Measurements from ENCODE around the gene IL23A. TPM values are rescaled to one million over a fixed set of nuclear protein-coding genes. Genes with fewer than 3 reads are reported as not detected.

Gene IL23A, protein sequence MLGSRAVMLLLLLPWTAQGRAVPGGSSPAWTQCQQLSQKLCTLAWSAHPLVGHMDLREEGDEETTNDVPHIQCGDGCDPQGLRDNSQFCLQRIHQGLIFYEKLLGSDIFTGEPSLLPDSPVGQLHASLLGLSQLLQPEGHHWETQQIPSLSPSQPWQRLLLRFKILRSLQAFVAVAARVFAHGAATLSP
- not detected for total RNA-seq

DNA sequence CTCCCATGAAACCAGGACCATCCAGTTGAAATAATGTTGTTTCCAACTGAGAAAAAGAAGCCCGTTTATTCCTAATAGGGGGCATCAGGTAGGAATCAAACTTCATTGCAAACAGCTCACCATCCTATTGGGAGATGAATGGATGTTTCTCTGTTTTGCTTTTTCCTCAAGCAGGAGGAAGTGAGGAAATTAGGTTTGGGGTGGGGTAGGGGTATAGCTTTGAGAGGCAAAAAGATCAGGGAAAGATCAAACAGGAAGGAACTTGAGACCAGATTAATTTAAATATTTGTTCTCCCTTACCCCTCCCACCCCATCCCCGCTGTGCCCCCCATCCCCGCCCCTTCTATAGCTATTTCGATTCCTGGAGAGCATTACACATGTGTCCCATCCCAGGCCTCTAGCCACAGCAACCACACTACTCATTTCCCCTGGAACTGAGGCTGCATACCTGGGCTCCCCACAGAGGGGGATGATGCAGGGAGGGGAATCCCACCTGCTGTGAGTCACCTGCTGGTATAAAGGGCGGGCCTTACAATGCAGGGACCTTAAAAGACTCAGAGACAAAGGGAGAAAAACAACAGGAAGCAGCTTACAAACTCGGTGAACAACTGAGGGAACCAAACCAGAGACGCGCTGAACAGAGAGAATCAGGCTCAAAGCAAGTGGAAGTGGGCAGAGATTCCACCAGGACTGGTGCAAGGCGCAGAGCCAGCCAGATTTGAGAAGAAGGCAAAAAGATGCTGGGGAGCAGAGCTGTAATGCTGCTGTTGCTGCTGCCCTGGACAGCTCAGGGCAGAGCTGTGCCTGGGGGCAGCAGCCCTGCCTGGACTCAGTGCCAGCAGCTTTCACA, at the start of gene IL23A:
IL23A (plus strand) TSS at position 577 of the 850 bp plus-strand sequence; CDS start at position 738, 161 bp downstream.
- Histone ChIP-seq H3K9me3 (no peaks in the 10 kb centered on the region), H3K27ac (no peak within 1 kb of the TSS), H3K4me1 (no peaks in the 10 kb centered on the region), H3K4me3 (no peak within 1 kb of the TSS), H3K27me3 (no peaks in the 10 kb centered on the region), H3K36me3 (peaks cover 0 to 23% of the 10 kb centered on the region in 2 donors)
- 22 to 23% methylated on average over 6 to 7 of the region's 9 CpGs for WGBS, 2 donors (ENCODE audit: low coverage in 1 of 2)
- TF ChIP-seq POLR2AphosphoS5 (IDR thresholded peaks at IDR 0.05) (no peak), EP300 (IDR thresholded peaks at IDR 0.05) (no peak), POLR2A (IDR thresholded peaks at IDR 0.05) (no peak)
- TF ChIP-seq, protein P1, sequence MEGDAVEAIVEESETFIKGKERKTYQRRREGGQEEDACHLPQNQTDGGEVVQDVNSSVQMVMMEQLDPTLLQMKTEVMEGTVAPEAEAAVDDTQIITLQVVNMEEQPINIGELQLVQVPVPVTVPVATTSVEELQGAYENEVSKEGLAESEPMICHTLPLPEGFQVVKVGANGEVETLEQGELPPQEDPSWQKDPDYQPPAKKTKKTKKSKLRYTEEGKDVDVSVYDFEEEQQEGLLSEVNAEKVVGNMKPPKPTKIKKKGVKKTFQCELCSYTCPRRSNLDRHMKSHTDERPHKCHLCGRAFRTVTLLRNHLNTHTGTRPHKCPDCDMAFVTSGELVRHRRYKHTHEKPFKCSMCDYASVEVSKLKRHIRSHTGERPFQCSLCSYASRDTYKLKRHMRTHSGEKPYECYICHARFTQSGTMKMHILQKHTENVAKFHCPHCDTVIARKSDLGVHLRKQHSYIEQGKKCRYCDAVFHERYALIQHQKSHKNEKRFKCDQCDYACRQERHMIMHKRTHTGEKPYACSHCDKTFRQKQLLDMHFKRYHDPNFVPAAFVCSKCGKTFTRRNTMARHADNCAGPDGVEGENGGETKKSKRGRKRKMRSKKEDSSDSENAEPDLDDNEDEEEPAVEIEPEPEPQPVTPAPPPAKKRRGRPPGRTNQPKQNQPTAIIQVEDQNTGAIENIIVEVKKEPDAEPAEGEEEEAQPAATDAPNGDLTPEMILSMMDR (IDR thresholded peaks at IDR 0.05) = no peak
- no peak for ATAC-seq

DNA sequence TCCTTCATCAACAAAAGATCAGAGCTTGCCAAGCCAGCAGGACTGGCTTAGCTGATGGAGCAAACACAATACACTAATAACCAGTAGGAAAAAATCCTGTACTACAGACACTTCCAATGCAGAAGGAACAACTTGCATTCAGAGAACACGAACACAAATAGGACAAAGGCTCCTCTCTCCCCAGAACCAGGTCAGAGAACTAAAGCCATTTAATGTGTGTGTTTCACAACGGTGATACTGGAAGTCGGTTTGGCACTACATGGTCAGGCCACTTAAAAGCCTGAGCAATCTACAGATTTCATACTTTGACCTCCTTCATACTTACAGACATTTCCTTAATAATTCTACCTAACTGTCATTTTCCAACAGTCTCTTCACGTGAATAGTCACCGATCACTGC, 44.9 kb upstream of the IL23A start:
- WGBS, 2 donors (ENCODE audit: low coverage in 1 of 2) = 70 to 76% methylated on average over 4 to 5 of the region's 5 CpGs
- Histone ChIP-seq H3K4me3 (no peak overlapping the region), H3K27ac (no peak overlapping the region), H3K4me1 (peaks cover 6 to 78% (median 7%) of the 10 kb centered on the region in 3 donors), H3K36me3 (peaks cover 0 to 33% of the 10 kb centered on the region in 2 donors), H3K9me3 (no peaks in the 10 kb centered on the region), H3K27me3 (no peaks in the 10 kb centered on the region)
- TF ChIP-seq POLR2A (IDR thresholded peaks at IDR 0.05) (no peak), EP300 (IDR thresholded peaks at IDR 0.05) (no peak), POLR2AphosphoS5 (IDR thresholded peaks at IDR 0.05) (no peak)
- TF ChIP-seq, protein P1 (IDR thresholded peaks at IDR 0.05) = no peak
- ATAC-seq = no peak

DNA sequence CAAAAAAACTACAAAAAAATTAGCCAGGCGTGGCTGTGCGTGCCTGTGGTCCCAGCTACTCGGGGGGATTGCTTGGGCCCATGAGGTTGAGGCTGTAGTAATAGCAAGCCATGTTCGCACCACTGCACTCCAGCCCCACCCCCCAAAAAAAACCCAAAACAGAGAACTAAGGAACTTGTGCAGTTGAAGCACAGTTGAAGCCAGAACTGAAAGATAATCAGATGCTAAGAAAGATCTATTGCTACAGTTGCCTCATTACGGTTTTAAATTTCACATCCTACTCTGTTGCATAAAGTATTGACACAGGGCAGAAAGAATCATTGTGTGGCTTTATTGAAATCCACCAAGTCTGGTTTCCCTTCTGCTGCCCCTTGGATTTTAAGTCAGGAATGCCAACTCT, 42.4 kb upstream of the IL23A start:
- no peak overlapping the region for H3K4me3 ChIP-seq
- no peak overlapping the region for H3K27ac ChIP-seq
- TF ChIP-seq POLR2AphosphoS5 (IDR thresholded peaks at IDR 0.05) (no peak), POLR2A (IDR thresholded peaks at IDR 0.05) (no peak), EP300 (IDR thresholded peaks at IDR 0.05) (no peak)
- TF ChIP-seq, protein P1 (IDR thresholded peaks at IDR 0.05) = no peak
- no peaks in the 10 kb centered on the region for H3K9me3 ChIP-seq
- peaks cover 0 to 20% of the 10 kb centered on the region in 2 donors for H3K36me3 ChIP-seq
- H3K4me1 ChIP-seq = peaks cover 6 to 85% (median 18%) of the 10 kb centered on the region in 3 donors
- ATAC-seq = no peak
- no peaks in the 10 kb centered on the region for H3K27me3 ChIP-seq
- WGBS, 2 donors (ENCODE audit: low coverage in 1 of 2) = 69 to 73% methylated on average over 4 to 5 of the region's 5 CpGs

DNA sequence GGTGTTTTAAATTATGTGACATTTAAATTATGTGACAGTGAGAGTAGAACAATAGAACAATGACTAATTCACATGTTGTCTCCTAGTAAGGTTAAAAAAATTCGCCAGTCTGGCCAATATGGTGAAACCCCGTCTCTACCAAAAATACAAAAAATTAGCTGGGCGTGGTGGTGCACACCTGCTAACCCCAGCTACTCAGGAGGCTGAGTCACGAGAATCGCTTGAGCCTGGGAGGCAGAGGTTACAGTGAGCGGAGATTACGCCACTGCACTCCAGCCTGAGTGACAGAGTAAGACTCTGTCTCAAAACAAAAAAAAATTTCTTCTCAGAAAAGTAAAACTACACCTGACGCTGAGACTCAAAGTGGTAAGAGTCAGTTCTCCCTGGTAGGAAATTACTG, 41.3 kb upstream of the IL23A start:
- H3K4me3 ChIP-seq = no peak overlapping the region
- peaks cover 0 to 16% of the 10 kb centered on the region in 2 donors for H3K36me3 ChIP-seq
- H3K27ac ChIP-seq = peak overlapping the region in 2 of 4 donors; percentile 2 to 8
- peaks cover 6 to 85% (median 21%) of the 10 kb centered on the region in 3 donors for H3K4me1 ChIP-seq
- TF ChIP-seq, protein P1 (IDR thresholded peaks at IDR 0.05) = no peak
- TF ChIP-seq POLR2A (IDR thresholded peaks at IDR 0.05) = no peak
- no peak for TF ChIP-seq EP300 (IDR thresholded peaks at IDR 0.05)
- no peak for TF ChIP-seq POLR2AphosphoS5 (IDR thresholded peaks at IDR 0.05)
- H3K27me3 ChIP-seq = no peaks in the 10 kb centered on the region
- H3K9me3 ChIP-seq = no peaks in the 10 kb centered on the region
- 91 to 95% methylated on average over 3 to 8 of the region's 8 CpGs for WGBS, 2 donors (ENCODE audit: low coverage in 1 of 2)
- ATAC-seq = no peak

All from gastroesophageal sphincter (tissue), 4 donors.